DLD1 (cell line): ENCODE measurements around the gene BRPF3.

Experiments used
- in situ Hi-C: cut with HindIII; loops from 2 replicates; pipeline ENCODE4 v1.10.0; 2017; ENCODE audit warnings: low sequenced_read_pairs

The BRPF3 gene

DNA sequence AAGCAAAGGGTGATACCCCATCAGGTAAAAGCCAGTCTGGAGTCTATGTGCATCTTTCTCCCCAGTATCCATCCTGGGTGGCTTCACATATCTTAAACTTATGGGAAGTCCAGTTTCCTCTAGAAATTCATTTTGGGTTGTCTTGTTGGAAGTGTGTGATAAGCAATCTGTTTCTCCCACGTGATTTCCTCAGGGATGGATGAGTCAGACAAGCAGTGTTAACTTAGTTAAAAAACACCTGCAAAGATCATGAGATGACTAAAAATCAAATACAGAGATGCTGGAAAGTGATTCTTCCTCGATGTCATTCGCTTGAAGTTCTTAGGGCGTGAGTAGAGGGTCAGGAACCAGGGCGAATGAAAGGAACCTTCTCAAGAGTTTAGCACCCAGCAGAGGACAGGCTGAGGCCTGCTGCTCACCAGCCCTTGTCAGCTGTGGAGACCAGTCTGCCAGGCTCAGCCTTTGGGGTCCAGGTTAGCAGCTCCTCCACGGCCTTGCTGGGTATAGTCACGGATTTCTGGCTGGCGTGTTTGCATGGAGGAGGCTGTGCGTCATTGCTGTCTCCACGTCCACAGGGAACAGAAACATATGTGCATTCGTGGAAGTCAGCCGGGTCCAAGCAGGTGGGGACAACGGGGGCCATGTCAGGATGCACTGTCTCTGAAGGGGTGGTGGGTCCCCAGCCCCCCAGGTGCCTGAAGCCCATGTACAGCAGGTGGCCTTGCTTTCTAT lies 70.5 kb downstream of the BRPF3 start:
- in situ Hi-C loops, result no loop called here

DNA sequence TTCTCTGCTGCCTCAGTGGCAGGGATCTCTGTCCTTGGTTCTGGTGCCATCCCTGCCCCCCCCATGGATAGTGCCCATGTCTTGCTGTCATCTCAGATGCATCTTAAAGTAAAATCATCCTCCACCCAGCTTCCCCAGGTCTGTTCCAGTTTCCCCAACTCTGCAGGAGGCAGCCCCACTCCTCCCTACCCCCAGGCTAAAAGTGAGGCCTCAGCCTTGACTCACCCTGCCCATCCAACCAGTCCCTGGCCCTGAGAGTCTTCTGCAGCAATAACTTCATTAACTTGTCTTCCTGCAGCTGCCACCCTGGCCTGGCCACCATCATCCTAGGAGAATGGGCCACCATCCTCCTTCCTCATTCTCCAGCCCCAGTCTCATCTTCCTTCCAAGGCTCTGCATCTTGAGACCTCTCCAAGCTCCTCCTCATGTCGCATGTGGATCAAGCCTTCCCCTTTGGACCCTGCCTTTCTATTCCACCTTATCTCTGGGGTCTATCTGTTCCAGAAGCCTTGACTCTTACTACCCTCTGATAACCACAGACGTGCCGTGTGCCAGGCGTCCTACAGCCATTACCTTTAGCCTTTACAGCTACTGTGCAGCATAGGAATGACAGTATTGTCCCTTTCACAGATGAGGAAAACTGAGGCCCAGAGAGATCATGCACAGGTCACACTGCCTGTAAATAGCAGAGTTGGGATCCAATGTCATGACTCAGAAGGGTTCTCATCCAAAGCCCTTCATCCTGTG lies 71.4 kb downstream of the BRPF3 start:
- in situ Hi-C loops, result no loop called here

DNA sequence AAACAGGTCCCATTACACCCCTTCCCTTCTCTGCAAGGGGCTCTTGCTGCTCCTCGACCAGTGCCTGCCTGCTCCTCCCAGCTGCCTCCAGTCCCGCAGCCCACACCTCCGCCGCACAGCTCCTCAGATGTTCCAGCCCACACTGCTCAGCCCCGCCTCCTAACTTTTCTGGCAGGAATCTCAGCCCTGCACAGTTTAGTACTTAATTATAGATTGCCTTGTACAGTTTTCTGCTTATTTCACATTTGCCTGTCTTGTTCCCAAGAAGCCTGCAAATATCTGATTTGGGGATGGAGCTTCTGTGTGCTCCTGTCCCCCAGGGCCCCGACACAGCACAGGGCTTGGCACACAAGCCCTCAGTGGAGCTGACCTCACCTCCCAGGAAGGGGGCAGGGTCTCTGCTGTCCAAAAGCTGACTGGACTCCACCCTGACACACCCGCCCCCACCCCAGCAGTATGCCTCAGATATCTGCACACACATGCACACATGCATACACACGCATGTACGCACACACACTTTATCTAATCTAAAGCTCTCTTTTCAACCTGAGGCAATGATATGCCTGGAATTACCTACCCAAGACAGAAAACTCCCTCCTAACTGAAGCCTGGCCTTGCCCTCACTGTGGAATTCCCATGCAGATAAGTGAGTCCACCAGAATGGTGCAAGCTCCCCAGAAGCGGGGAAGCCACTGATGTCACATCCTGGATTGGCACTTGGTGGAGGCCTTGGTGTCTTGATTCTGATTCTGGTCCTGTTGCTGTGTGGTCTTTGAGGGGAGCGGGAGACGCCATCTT lies 72.1 kb downstream of the BRPF3 start:
- in situ Hi-C loops, result no loop called here

- in situ Hi-C loops, result no loop called here
Measured at GRCh38 chr6:36269834-36270705, 73.5 kb downstream of the BRPF3 start, which contains the start of gene PNPLA1. Gene PNPLA1, plus strand, starts transcription at chr6:36270060. Its CDS starts 400 bp downstream, at chr6:36270460.

GRCh38 chr6:36272234-36272633 lies 75.7 kb downstream of the BRPF3 start:
- in situ Hi-C loops, result no loop called here

- in situ Hi-C loops, result no loop called here
Measured at GRCh38 chr6:36273067-36273466, 76.5 kb downstream of the BRPF3 start.

GRCh38 chr6:36273802-36274514 lies 77.4 kb downstream of the BRPF3 start:
- in situ Hi-C loops, result no loop called here

DNA sequence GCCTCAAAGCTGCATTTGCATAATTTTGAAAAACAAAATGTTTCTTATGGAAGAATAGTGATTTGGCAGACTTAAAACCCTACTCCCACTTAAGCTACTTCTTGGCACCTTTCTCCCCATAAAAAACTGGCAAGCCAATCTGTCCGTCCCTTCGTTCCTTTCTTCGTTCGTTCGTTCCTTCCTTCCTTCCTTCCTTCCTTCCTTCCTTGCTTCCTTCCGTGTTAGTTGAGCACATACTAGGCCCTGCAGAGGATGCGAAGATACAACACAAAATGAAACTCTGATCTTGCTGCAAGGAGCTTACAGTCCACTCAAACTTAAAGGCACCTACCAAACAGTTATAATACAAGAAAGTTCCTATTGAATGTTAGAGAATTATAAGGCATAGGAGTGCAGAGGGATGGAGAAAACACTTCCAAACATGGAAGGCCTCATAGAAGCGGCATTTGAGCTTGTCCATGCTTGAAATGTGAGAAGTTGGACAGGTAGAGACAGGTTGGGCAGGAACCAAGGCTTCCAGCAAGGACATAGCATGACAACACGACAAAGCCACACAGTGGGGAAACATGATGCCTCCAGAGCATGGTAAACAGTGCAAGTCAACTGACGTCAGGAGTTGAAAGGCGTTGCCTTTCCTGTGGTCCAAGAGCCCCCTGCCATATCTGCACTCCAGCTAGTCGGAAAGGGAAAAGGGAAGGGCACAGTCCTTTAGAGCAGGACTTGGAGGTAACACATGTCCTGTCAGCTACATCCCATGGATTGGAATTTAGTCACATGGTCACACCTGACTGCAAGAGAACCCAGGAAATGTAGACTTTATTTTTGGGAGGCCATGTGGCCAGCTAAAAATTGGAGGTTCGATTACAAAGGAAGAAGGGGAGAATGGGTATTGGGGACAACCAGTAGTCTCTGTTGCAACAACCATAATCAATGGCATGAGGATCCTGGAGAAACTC lies 80.3 kb downstream of the BRPF3 start:
- in situ Hi-C loops, result loop anchor here (25.0 kb wide), 1 partner anchor 110 kb away; the partner anchor contains the start of gene ETV7

DNA sequence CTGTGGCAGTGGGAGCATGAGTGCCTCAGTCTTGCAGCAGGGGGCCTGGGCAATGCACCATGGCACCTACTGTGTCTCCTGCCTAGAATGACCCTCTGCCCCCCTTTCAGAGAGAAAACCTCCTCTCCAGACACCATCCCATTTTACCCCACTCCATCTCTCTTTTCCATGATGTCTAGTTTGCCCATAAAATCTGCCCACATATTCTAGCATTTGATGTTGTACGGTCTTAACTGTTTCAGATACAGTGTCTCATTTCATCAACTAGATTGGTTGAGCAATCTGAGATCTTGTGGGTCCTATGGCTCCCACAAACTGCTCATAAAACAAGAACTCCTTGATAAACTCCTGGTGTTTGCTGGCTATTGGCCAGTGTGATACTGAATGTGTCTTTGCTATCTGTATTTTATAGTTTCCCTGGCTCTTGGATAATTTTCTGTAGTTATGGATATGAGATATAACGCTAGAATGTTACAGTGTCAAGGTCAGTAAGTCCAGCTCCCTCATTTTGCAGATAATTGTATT lies 81.5 kb downstream of the BRPF3 start:
- in situ Hi-C loops, result loop anchor here (25.0 kb wide), 1 partner anchor 109 kb away; the partner anchor contains the start of gene ETV7

- in situ Hi-C loops, result loop anchor here (25.0 kb wide), 1 partner anchor 107 kb away; the partner anchor contains the start of gene ETV7
Measured at GRCh38 chr6:36280467-36280866, 83.9 kb downstream of the BRPF3 start.

GRCh38 chr6:36280983-36281382 lies 84.4 kb downstream of the BRPF3 start:
- in situ Hi-C loops, result loop anchor here (25.0 kb wide), 1 partner anchor 106 kb away; the partner anchor contains the start of gene ETV7
